Measurements from ENCODE around the gene MRC2.

GRCh38 chr17:62661337-62661736 is 33.9 kb downstream of the MRC2 start:
- TF ChIP-seq, protein P1, sequence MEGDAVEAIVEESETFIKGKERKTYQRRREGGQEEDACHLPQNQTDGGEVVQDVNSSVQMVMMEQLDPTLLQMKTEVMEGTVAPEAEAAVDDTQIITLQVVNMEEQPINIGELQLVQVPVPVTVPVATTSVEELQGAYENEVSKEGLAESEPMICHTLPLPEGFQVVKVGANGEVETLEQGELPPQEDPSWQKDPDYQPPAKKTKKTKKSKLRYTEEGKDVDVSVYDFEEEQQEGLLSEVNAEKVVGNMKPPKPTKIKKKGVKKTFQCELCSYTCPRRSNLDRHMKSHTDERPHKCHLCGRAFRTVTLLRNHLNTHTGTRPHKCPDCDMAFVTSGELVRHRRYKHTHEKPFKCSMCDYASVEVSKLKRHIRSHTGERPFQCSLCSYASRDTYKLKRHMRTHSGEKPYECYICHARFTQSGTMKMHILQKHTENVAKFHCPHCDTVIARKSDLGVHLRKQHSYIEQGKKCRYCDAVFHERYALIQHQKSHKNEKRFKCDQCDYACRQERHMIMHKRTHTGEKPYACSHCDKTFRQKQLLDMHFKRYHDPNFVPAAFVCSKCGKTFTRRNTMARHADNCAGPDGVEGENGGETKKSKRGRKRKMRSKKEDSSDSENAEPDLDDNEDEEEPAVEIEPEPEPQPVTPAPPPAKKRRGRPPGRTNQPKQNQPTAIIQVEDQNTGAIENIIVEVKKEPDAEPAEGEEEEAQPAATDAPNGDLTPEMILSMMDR (IDR thresholded peaks at IDR 0.05): no peak
- no peak for TF ChIP-seq POLR2A (IDR thresholded peaks at IDR 0.05)
- TF ChIP-seq EP300 (IDR thresholded peaks at IDR 0.05): no peak
